Neuronal stem cell (in vitro differentiated cells): ENCODE data around the gene IRX3.

ENCODE experiments used
- DNase-seq: peaks from one replicate; pipeline ENCODE4 v3.0.0-alpha.2; 2013; ENCODE audit warnings: low spot score
- H2AFZ ChIP-seq: one replicate; pipeline ENCODE4 v1.6.1; 2013; ENCODE audit warnings: mild to moderate bottlenecking, low read length, inconsistent platforms
- H2AK5ac ChIP-seq: 2 replicates; pipeline ENCODE4 v1.6.1; 2013; ENCODE audit warnings: low read depth, mild to moderate bottlenecking, inconsistent platforms, low read length, moderate library complexity, mixed read lengths
- H2BK120ac ChIP-seq: 2 replicates; pipeline ENCODE4 v1.6.1; 2013; ENCODE audit warnings: low read depth, mild to moderate bottlenecking, inconsistent platforms, low read length, moderate library complexity, mixed read lengths
- H2BK12ac ChIP-seq: one replicate; pipeline ENCODE4 v1.6.1; 2013; ENCODE audit warnings: low read length, inconsistent platforms
- H2BK15ac ChIP-seq: 2 replicates; pipeline ENCODE4 v1.6.1; 2013; ENCODE audit warnings: mild to moderate bottlenecking, low read length, inconsistent platforms, mixed read lengths
- H2BK5ac ChIP-seq: one replicate; pipeline ENCODE4 v1.6.1; 2013; ENCODE audit warnings: inconsistent platforms, mild to moderate bottlenecking, low read length, moderate library complexity
- H3K14ac ChIP-seq: one replicate; pipeline ENCODE4 v1.6.1; 2013; ENCODE audit warnings: low read length, inconsistent platforms
- H3K18ac ChIP-seq: 2 replicates; pipeline ENCODE4 v1.6.1; 2013; ENCODE audit warnings: low read length, inconsistent platforms
- H3K23ac ChIP-seq: 2 replicates; pipeline ENCODE4 v1.6.1; 2013; ENCODE audit warnings: low read depth, mild to moderate bottlenecking, mixed read lengths, low read length, inconsistent platforms; ENCODE audit not compliant: poor library complexity
- H3K27ac ChIP-seq: replicated peaks from 3 replicates; pipeline ENCODE4 v1.5.1; 2013; ENCODE audit warnings: low read length, inconsistent platforms
- H3K27me3 ChIP-seq, 3 experiments: 2 replicates each; pipeline ENCODE4 v1.6.1; 2013; ENCODE audit warnings: low read length in 3 of 3, mild to moderate bottlenecking in 2 of 3, inconsistent platforms in 1 of 3, low read depth in 1 of 3, mixed read lengths in 1 of 3, moderate library complexity in 1 of 3; ENCODE audit not compliant: control insufficient read depth in 3 of 3, insufficient read depth in 3 of 3
- H3K36me3 ChIP-seq, 2 donors: replicated peaks in 1 of 2; 2 replicates each; pipeline ENCODE4 v1.6.1; 2013; ENCODE audit warnings: low read length in 2 of 2; ENCODE audit not compliant: control insufficient read depth in 2 of 2, insufficient read depth in 2 of 2
- H3K4ac ChIP-seq: 2 replicates; pipeline ENCODE4 v1.6.1; 2013; ENCODE audit warnings: inconsistent platforms, mild to moderate bottlenecking, low read length, moderate library complexity
- H3K4me1 ChIP-seq, 2 donors: 1 replicate in 1 of 2; 2 replicates in 1 of 2; pipeline ENCODE4 v1.6.1; 2013; ENCODE audit warnings: low read length in 2 of 2, low read depth in 1 of 2; ENCODE audit not compliant: control insufficient read depth in 2 of 2, insufficient read depth in 1 of 2
- H3K4me2 ChIP-seq: one replicate; pipeline ENCODE4 v1.6.1; 2013; ENCODE audit warnings: mild to moderate bottlenecking, low read length, inconsistent platforms; ENCODE audit not compliant: insufficient read depth, poor library complexity, severe bottlenecking
- H3K4me3 ChIP-seq, 2 donors: 2 replicates each; pipeline ENCODE4 v1.5.1; 2013; ENCODE audit warnings: low read length in 2 of 2, mild to moderate bottlenecking in 2 of 2, inconsistent platforms in 1 of 2, moderate library complexity in 1 of 2
- H3K79me1 ChIP-seq: one replicate; pipeline ENCODE4 v1.6.1; 2013; ENCODE audit warnings: low read depth, mild to moderate bottlenecking, inconsistent platforms, low read length, moderate library complexity
- H3K9ac ChIP-seq: one replicate; pipeline ENCODE4 v1.6.1; 2013; ENCODE audit warnings: mild to moderate bottlenecking, low read depth, low read length, inconsistent platforms; ENCODE audit not compliant: poor library complexity
- H3K9me3 ChIP-seq, 2 donors: replicated peaks in 1 of 2; 2 replicates each; pipeline versions ENCODE3 to v1.6.1; 2013; ENCODE audit warnings: low read length in 2 of 2, mild to moderate bottlenecking in 2 of 2, inconsistent platforms in 1 of 2, low read depth in 1 of 2, mixed read lengths in 1 of 2, moderate library complexity in 1 of 2; ENCODE audit not compliant: control insufficient read depth in 2 of 2, insufficient read depth in 1 of 2
- H4K8ac ChIP-seq: one replicate; pipeline ENCODE4 v1.6.1; 2013; ENCODE audit warnings: low read depth, mild to moderate bottlenecking, inconsistent platforms, low read length, moderate library complexity
- H4K91ac ChIP-seq: one replicate; pipeline ENCODE4 v1.6.1; 2013; ENCODE audit warnings: low read length, low read depth, mild to moderate bottlenecking, inconsistent platforms; ENCODE audit not compliant: poor library complexity
- WGBS, 2 donors: extraction: QIAGEN DNeasy Blood & Tissue Kit; methylation state at CpG; one replicate each; pipeline ENCODE4 v1.1.7; 2013; ENCODE audit warnings: missing lambda C conversion rate in 2 of 2, mixed read lengths in 1 of 2; ENCODE audit not compliant: insufficient read length in 2 of 2, insufficient replicate concordance in 1 of 2; ENCODE audit errors: extremely low coverage in 2 of 2; 5-methylcytosine and 5-hydroxymethylcytosine counted together

The IRX3 gene

GRCh38 chr16:54303613-54304012, 17.0 kb upstream of the IRX3 start:
- no peak overlapping the region for H2BK120ac ChIP-seq
- H3K18ac ChIP-seq: no peak overlapping the region
- H4K8ac ChIP-seq: no peak overlapping the region
- no CpG with 5 or more reads among the region's 8 CpGs for WGBS, 2 donors
- H2AFZ ChIP-seq: no peak overlapping the region
- H3K4me1 ChIP-seq: peaks cover 0 to 6% of the 10 kb centered on the region in 2 donors
- no peak overlapping the region for H3K4me2 ChIP-seq
- no peak for DNase-seq
- no peak overlapping the region for H3K4me3 ChIP-seq
- H3K23ac ChIP-seq: no peak overlapping the region
- H3K27me3 ChIP-seq: peaks cover 0 to 6% (median 2%) of the 10 kb centered on the region in 3 experiments
- H3K9ac ChIP-seq: no peak overlapping the region
- no peak overlapping the region for H2BK15ac ChIP-seq
- no peak overlapping the region for H3K27ac ChIP-seq
- H2BK12ac ChIP-seq: no peak overlapping the region
- no peak overlapping the region for H4K91ac ChIP-seq
- H3K9me3 ChIP-seq: peaks cover 0 to 3% of the 10 kb centered on the region in 2 donors
- H3K4ac ChIP-seq: no peak overlapping the region
- no peak overlapping the region for H2BK5ac ChIP-seq
- no peak overlapping the region for H2AK5ac ChIP-seq
- no peak overlapping the region for H3K14ac ChIP-seq
- no peaks in the 10 kb centered on the region for H3K79me1 ChIP-seq
- H3K36me3 ChIP-seq: no peaks in the 10 kb centered on the region

DNA sequence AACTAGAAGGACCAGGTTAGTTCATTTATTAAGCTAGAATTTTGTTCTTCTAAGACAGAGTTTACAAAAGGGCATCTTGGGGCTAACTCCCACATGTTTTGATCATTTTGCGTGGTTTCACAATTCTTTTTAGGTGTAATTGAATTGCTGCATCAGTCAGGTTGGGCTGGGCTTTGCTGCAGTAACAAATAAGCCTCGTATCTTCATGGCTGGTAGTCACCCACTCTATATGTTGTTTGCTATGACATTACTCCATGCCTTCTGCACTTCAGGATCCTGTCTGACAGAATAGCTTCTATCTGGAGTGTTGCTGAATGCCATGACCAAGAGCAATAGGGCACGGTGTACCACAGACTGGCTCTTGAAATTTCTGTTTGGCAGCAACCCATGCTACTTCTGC, 10.6 kb upstream of the IRX3 start:
- Histone ChIP-seq H4K8ac (no peak overlapping the region), H3K4me2 (no peak overlapping the region), H2BK15ac (no peak overlapping the region), H3K4ac (no peak overlapping the region), H3K23ac (no peak overlapping the region), H3K79me1 (no peaks in the 10 kb centered on the region), H2BK5ac (no peak overlapping the region), H4K91ac (no peak overlapping the region), H2BK12ac (no peak overlapping the region), H3K27me3 (peaks cover 0 to 6% (median 4%) of the 10 kb centered on the region in 3 experiments), H3K9me3 (peaks cover 5 to 12% of the 10 kb centered on the region in 2 donors), H2BK120ac (no peak overlapping the region), H2AK5ac (no peak overlapping the region), H3K14ac (no peak overlapping the region), H3K4me3 (no peak overlapping the region), H3K36me3 (no peaks in the 10 kb centered on the region), H3K4me1 (no peaks in the 10 kb centered on the region), H3K27ac (no peak overlapping the region), H2AFZ (no peak overlapping the region), H3K18ac (no peak overlapping the region), H3K9ac (no peak overlapping the region)
- no peak for DNase-seq
- WGBS, 2 donors: no CpG with 5 or more reads among the region's 3 CpGs

- Histone ChIP-seq H2BK5ac (no peak overlapping the region), H3K9me3 (peaks cover 6 to 12% of the 10 kb centered on the region in 2 donors), H3K4me1 (peaks cover 0 to 2% of the 10 kb centered on the region in 2 donors), H3K36me3 (no peaks in the 10 kb centered on the region), H3K23ac (no peak overlapping the region), H3K9ac (no peak overlapping the region), H2BK120ac (no peak overlapping the region), H3K27me3 (peaks cover 2 to 8% (median 6%) of the 10 kb centered on the region in 3 experiments), H3K14ac (no peak overlapping the region), H3K4ac (no peak overlapping the region), H3K4me3 (no peak overlapping the region), H3K4me2 (no peak overlapping the region), H2BK12ac (no peak overlapping the region), H3K79me1 (no peaks in the 10 kb centered on the region), H2AK5ac (no peak overlapping the region), H3K18ac (no peak overlapping the region), H3K27ac (no peak overlapping the region), H2BK15ac (no peak overlapping the region), H2AFZ (no peak overlapping the region), H4K8ac (no peak overlapping the region), H4K91ac (no peak overlapping the region)
- no peak for DNase-seq
- WGBS, 2 donors: no CpG with 5 or more reads among the region's 1 CpG
Measured at GRCh38 chr16:54296543-54296942, 10.0 kb upstream of the IRX3 start.

DNA sequence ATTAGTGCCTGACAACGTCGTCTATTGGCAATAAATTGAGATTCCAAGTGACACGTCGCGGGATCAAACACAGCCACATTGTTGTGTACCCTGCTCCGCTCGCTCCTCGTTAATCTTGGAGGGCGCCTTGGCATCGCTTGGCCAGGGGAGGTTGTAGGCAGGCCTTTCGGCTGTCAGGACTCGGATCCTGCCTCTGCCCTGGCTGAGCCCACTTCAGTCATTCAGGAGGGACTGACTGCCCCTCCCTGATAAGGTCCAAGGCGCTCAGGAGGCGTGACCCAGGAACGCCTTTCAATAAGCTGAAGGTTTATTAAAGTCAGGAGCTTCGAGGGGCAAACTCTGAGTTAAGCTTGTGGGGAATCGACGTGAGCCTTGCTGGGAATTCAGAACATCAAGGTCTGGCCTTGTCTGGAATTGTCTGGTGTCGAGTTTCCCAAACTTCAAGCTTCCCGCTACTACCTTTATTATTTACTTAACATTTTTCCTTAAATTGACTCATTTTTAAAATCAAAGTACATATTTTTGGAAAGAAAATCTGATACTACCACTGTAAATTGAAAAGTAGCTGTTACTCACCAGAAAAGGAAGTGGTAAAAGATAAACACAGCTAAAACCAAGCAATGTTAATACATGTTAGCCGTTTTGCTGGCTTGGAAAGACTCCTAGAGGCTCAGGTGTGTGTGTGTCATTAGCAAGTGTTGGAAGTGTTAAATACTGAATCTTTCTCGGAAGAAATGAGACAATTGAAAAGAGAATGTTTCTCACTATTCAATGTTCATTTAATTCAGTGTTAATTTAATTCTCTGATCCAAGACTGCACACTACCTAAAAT, 5.3 kb upstream of the IRX3 start:
- Histone ChIP-seq H2BK5ac (no peak overlapping the region), H3K23ac (peak overlapping the region; percentile 66), H3K18ac (no peak overlapping the region), H4K91ac (no peak overlapping the region), H2AFZ (no peak overlapping the region), H3K4me2 (peak overlapping the region; percentile 57), H3K79me1 (peaks cover 2% of the 10 kb centered on the region), H3K14ac (no peak overlapping the region), H3K27ac (no peak overlapping the region), H4K8ac (no peak overlapping the region), H2BK15ac (peak overlapping the region; percentile 51), H2BK120ac (no peak overlapping the region), H2AK5ac (peak overlapping the region; percentile 17), H3K4ac (no peak overlapping the region), H3K4me1 (peaks cover 8 to 19% of the 10 kb centered on the region in 2 donors), H3K27me3 (peaks cover 0 to 50% (median 26%) of the 10 kb centered on the region in 3 experiments), H3K9me3 (peaks cover 3 to 13% of the 10 kb centered on the region in 2 donors), H3K36me3 (no peaks in the 10 kb centered on the region), H3K9ac (no peak overlapping the region), H2BK12ac (no peak overlapping the region), H3K4me3 (peak overlapping the region in 1 of 2 donors; percentile 17)
- WGBS, 2 donors: 100% methylated on average over 1 of the region's 22 CpGs; no CpG with 5 or more reads in 1 of the 2 donors
- peak; percentile 21 for DNase-seq
